Measurements from ENCODE around the gene C1QA.

The C1QA gene

GRCh38 chr1:22627331-22627730 lies 9.1 kb upstream of the C1QA start:
- TF ChIP-seq CTCF (conservative IDR thresholded peaks at IDR 0.05; ENCODE audit: low read depth, low read length), result no peak
- DNase-seq (ENCODE audit: low read depth), result no peak
- H3K4me3 ChIP-seq (ENCODE audit: low read depth, low read length), result no peak overlapping the region

GRCh38 chr1:22628698-22629444 lies 7.6 kb upstream of the C1QA start:
- TF ChIP-seq CTCF (conservative IDR thresholded peaks at IDR 0.05; ENCODE audit: low read depth, low read length), result no peak
- DNase-seq (ENCODE audit: low read depth), result no peak
- H3K4me3 ChIP-seq (ENCODE audit: low read depth, low read length), result no peak overlapping the region

- no peak for TF ChIP-seq CTCF (conservative IDR thresholded peaks at IDR 0.05; ENCODE audit: low read depth, low read length)
- DNase-seq (ENCODE audit: low read depth), result no peak
- H3K4me3 ChIP-seq (ENCODE audit: low read depth, low read length), result no peak overlapping the region
These were observed 6.5 kb upstream of the C1QA start for GRCh38 chr1:22629886-22630285.

- no peak for DNase-seq (ENCODE audit: low read depth)
- no peak overlapping the region for H3K4me3 ChIP-seq (ENCODE audit: low read depth, low read length)
- TF ChIP-seq CTCF (conservative IDR thresholded peaks at IDR 0.05; ENCODE audit: low read depth, low read length), result no peak
These were observed 2.5 kb upstream of the C1QA start for GRCh38 chr1:22633697-22634463.

GRCh38 chr1:22635436-22635835 lies 992 bp upstream of the C1QA start:
- no peak for TF ChIP-seq CTCF (conservative IDR thresholded peaks at IDR 0.05; ENCODE audit: low read depth, low read length)
- H3K4me3 ChIP-seq (ENCODE audit: low read depth, low read length), result no peak overlapping the region
- DNase-seq (ENCODE audit: low read depth), result no peak

- H3K4me3 ChIP-seq (ENCODE audit: low read depth, low read length), result no peak overlapping the region
- no peak for DNase-seq (ENCODE audit: low read depth)
- TF ChIP-seq CTCF (conservative IDR thresholded peaks at IDR 0.05; ENCODE audit: low read depth, low read length), result no peak
These were observed 499 bp downstream of the C1QA start for GRCh38 chr1:22636927-22637326.

Data from choroid plexus epithelial cell (primary cell).